DOHH2 (cell line): ENCODE data around the gene SHISA7.
"Not testable (repeated sequence)": the region's sequence is repeated elsewhere in the genome, so short reads cannot be mapped to it uniquely, and the experiment has no call there.

Source experiments
- H3F3A ChIP-seq: fragments of 200-600 bp; sonication (generic), shearing (Covaris generic); 2 replicates; pipeline ENCODE4 v1.6.0; 2016; ENCODE audit warnings: antibody characterized with exemption, mild to moderate bottlenecking; ENCODE audit not compliant: control insufficient read depth, insufficient read depth
- H3K27ac ChIP-seq: fragments of 200-600 bp; sonication (generic); 2 replicates; pipeline ENCODE4 v1.5.1; 2014; ENCODE audit warnings: low read depth, mild to moderate bottlenecking, low read length, moderate library complexity
- H3K27me3 ChIP-seq: fragments of 200-600 bp; sonication (generic); 2 replicates; pipeline ENCODE4 v1.6.1; 2014; ENCODE audit warnings: mild to moderate bottlenecking, low read length, mixed read lengths; ENCODE audit not compliant: control insufficient read depth
- H3K36me3 ChIP-seq: fragments of 200-600 bp; sonication (generic); 2 replicates; pipeline ENCODE4 v1.6.1; 2014; ENCODE audit warnings: mild to moderate bottlenecking, low read length, moderate library complexity, mixed read lengths; ENCODE audit not compliant: control insufficient read depth
- H3K4me1 ChIP-seq: fragments of 200-600 bp; sonication (generic); 2 replicates; pipeline ENCODE4 v1.6.1; 2014; ENCODE audit warnings: mild to moderate bottlenecking, low read length, mixed read lengths; ENCODE audit not compliant: control insufficient read depth
- H3K4me2 ChIP-seq: fragments of 200-600 bp; sonication (generic); 2 replicates; pipeline ENCODE4 v1.6.0; 2014; ENCODE audit warnings: mild to moderate bottlenecking, low read length, moderate library complexity
- H3K4me3 ChIP-seq: fragments of 200-600 bp; sonication (generic); 2 replicates; pipeline ENCODE4 v1.5.1; 2014; ENCODE audit warnings: mild to moderate bottlenecking, low read length, mixed read lengths
- H3K79me2 ChIP-seq: fragments of 200-600 bp; sonication (generic); 2 replicates; pipeline ENCODE4 v1.6.1; 2014; ENCODE audit warnings: mild to moderate bottlenecking, low read length, mixed read lengths; ENCODE audit not compliant: control insufficient read depth
- H3K9me2 ChIP-seq: fragments of 200-600 bp; sonication (generic); replicated peaks from 2 replicates; pipeline ENCODE4 v1.6.1; 2014; ENCODE audit warnings: mild to moderate bottlenecking, low read length, mixed read lengths; ENCODE audit not compliant: control insufficient read depth
- H3K9me3 ChIP-seq: fragments of 200-600 bp; sonication (generic); 2 replicates; pipeline ENCODE4 v1.6.1; 2014; ENCODE audit warnings: antibody characterized with exemption, low read length, mixed read lengths; ENCODE audit not compliant: control insufficient read depth, insufficient read depth
- H4K20me1 ChIP-seq: fragments of 200-600 bp; sonication (generic); 2 replicates; pipeline ENCODE4 v1.6.0; 2014; ENCODE audit warnings: low read depth, mild to moderate bottlenecking, antibody characterized with exemption, low read length, moderate library complexity; ENCODE audit not compliant: control insufficient read depth, insufficient read depth
- CTCF ChIP-seq: fragments of 200-600 bp; sonication (generic); IDR thresholded peaks from one replicate; pipeline ENCODE4 v1.5.1; 2014; ENCODE audit warnings: antibody characterized with exemption, mild to moderate bottlenecking, low read depth, low read length; ENCODE audit not compliant: poor library complexity, severe bottlenecking
- EZH2phosphoT487 ChIP-seq: fragments of 200-600 bp; sonication (generic); IDR thresholded peaks from 2 replicates; pipeline ENCODE4 v1.6.1; 2017; ENCODE audit warnings: borderline replicate concordance, mild to moderate bottlenecking, antibody characterized with exemption, low read length, moderate library complexity, mixed read lengths

Gene SHISA7

GRCh38 chr19:55407800-55408532 is 35.1 kb downstream of the SHISA7 start:
- H3K27ac ChIP-seq, result peak overlapping the region; percentile 97
- H3K4me1 ChIP-seq, result peaks cover 25% of the 10 kb centered on the region
- peaks cover 26% of the 10 kb centered on the region for H3F3A ChIP-seq
- peaks cover 26% of the 10 kb centered on the region for H4K20me1 ChIP-seq
- H3K36me3 ChIP-seq, result peaks cover 48% of the 10 kb centered on the region
- H3K4me2 ChIP-seq, result peak overlapping the region; percentile 96
- H3K9me2 ChIP-seq, result no peaks in the 10 kb centered on the region
- peak overlapping the region; percentile 89 for H3K4me3 ChIP-seq
- peaks cover 37% of the 10 kb centered on the region for H3K79me2 ChIP-seq
- peaks cover 6% of the 10 kb centered on the region for H3K9me3 ChIP-seq
- H3K27me3 ChIP-seq, result no peaks in the 10 kb centered on the region
- TF ChIP-seq EZH2phosphoT487, result no peak
- TF ChIP-seq CTCF, result no peak

GRCh38 chr19:55407550-55407799 is 35.6 kb downstream of the SHISA7 start, which contains the start of gene UBE2S:
Gene UBE2S (minus strand): TSS chr19:55407788. CDS start chr19:55407589, 199 bp downstream.
- Histone ChIP-seq H3K36me3 (peaks cover 53% of the 10 kb centered on the region), H3F3A (peaks cover 31% of the 10 kb centered on the region), H3K4me1 (peaks cover 27% of the 10 kb centered on the region), H4K20me1 (peaks cover 29% of the 10 kb centered on the region), H3K79me2 (peaks cover 41% of the 10 kb centered on the region), H3K27ac (peak within 1 kb of the TSS; percentile 97), H3K4me3 (peak within 1 kb of the TSS; percentile 89), H3K4me2 (peak within 1 kb of the TSS; percentile 96)
- H3K9me3 ChIP-seq, H3K27me3 ChIP-seq, H3K9me2 ChIP-seq: not testable (repeated sequence)

- peaks cover 41% of the 10 kb centered on the region for H3K79me2 ChIP-seq
These were observed 36.1 kb downstream of the SHISA7 start for GRCh38 chr19:55406826-55407549.

More at GRCh38 chr19:55406826-55407549, 36.1 kb downstream of the SHISA7 start:
- Histone ChIP-seq H3K4me2 (peak overlapping the region; percentile 93), H3K9me3 (peaks cover 6% of the 10 kb centered on the region), H3K9me2 (no peaks in the 10 kb centered on the region), H3K4me1 (peaks cover 27% of the 10 kb centered on the region), H3K27me3 (no peaks in the 10 kb centered on the region), H3K36me3 (peaks cover 57% of the 10 kb centered on the region), H3F3A (peaks cover 36% of the 10 kb centered on the region), H3K4me3 (peak overlapping the region; percentile 89), H4K20me1 (peaks cover 29% of the 10 kb centered on the region), H3K27ac (peak overlapping the region; percentile 97)
- TF ChIP-seq EZH2phosphoT487 (no peak), CTCF (no peak)
